ENCODE data around the gene RC3H2.
A peak's percentile ranks its signal among the peaks of the same experiment; 100 is the strongest.

RC3H2 gene

GRCh38 chr9:122904823-122905710 is at the start of gene RC3H2:
TSS of gene RC3H2 (minus strand) at chr9:122905359. CDS start at chr9:122897509, 7,850 bp downstream.
- Histone ChIP-seq H3K27me3 (ENCODE audit: control insufficient read depth, insufficient read depth, low read length) (no peaks in the 10 kb centered on the region), H3K4me1 (ENCODE audit: control insufficient read depth, insufficient read depth, low read length) (0 out of 2 replicates have a peak, but pooled peaks cover 3% of the 10 kb centered on the region), H3K27ac (ENCODE audit: low read depth, low read length) (peak within 1 kb of the TSS; percentile 96), H3K9me3 (ENCODE audit: control insufficient read depth, insufficient read depth, low read length) (no peaks in the 10 kb centered on the region), H3K9ac (ENCODE audit: low read depth, low read length) (peak within 1 kb of the TSS; percentile 96), H3K36me3 (ENCODE audit: control insufficient read depth, insufficient read depth, low read length) (peaks cover 9% of the 10 kb centered on the region; the same call in 1 of the 2 replicates), H3K4me3 (ENCODE audit: low read depth, low read length) (peak within 1 kb of the TSS; percentile 96)

- Histone ChIP-seq H3K27me3 (ENCODE audit: control insufficient read depth, insufficient read depth, low read length) (no peaks in the 10 kb centered on the region), H3K4me1 (ENCODE audit: control insufficient read depth, insufficient read depth, low read length) (peaks cover 16% of the 10 kb centered on the region), H3K36me3 (ENCODE audit: control insufficient read depth, insufficient read depth, low read length) (peaks cover 17% of the 10 kb centered on the region), H3K27ac (ENCODE audit: low read depth, low read length) (no peak overlapping the region), H3K9me3 (ENCODE audit: control insufficient read depth, insufficient read depth, low read length) (no peaks in the 10 kb centered on the region), H3K9ac (ENCODE audit: low read depth, low read length) (no peak overlapping the region), H3K4me3 (ENCODE audit: low read depth, low read length) (no peak overlapping the region)
Measured at GRCh38 chr9:122954253-122954691, 49.1 kb upstream of the RC3H2 start.

- Histone ChIP-seq H3K9me3 (ENCODE audit: control insufficient read depth, insufficient read depth, low read length) (no peaks in the 10 kb centered on the region), H3K4me3 (ENCODE audit: low read depth, low read length) (no peak overlapping the region), H3K36me3 (ENCODE audit: control insufficient read depth, insufficient read depth, low read length) (no peaks in the 10 kb centered on the region), H3K9ac (ENCODE audit: low read depth, low read length) (no peak overlapping the region), H3K27ac (ENCODE audit: low read depth, low read length) (no peak overlapping the region), H3K4me1 (ENCODE audit: control insufficient read depth, insufficient read depth, low read length) (peaks cover 40% of the 10 kb centered on the region), H3K27me3 (ENCODE audit: control insufficient read depth, insufficient read depth, low read length) (no peaks in the 10 kb centered on the region)
Measured at GRCh38 chr9:122951056-122951455, 45.9 kb upstream of the RC3H2 start.

GRCh38 chr9:122950263-122950662 is 45.1 kb upstream of the RC3H2 start:
- Histone ChIP-seq H3K9ac (ENCODE audit: low read depth, low read length) (no peak overlapping the region), H3K9me3 (ENCODE audit: control insufficient read depth, insufficient read depth, low read length) (no peaks in the 10 kb centered on the region), H3K4me1 (ENCODE audit: control insufficient read depth, insufficient read depth, low read length) (peaks cover 43% of the 10 kb centered on the region), H3K27me3 (ENCODE audit: control insufficient read depth, insufficient read depth, low read length) (no peaks in the 10 kb centered on the region), H3K27ac (ENCODE audit: low read depth, low read length) (peak overlapping the region; percentile 7), H3K4me3 (ENCODE audit: low read depth, low read length) (no peak overlapping the region), H3K36me3 (ENCODE audit: control insufficient read depth, insufficient read depth, low read length) (0 out of 2 replicates have a peak, but pooled peaks cover 3% of the 10 kb centered on the region)

GRCh38 chr9:122949696-122950095 is 44.5 kb upstream of the RC3H2 start:
- Histone ChIP-seq H3K9me3 (ENCODE audit: control insufficient read depth, insufficient read depth, low read length) (no peaks in the 10 kb centered on the region), H3K36me3 (ENCODE audit: control insufficient read depth, insufficient read depth, low read length) (0 out of 2 replicates have a peak, but pooled peaks cover 5% of the 10 kb centered on the region), H3K9ac (ENCODE audit: low read depth, low read length) (no peak overlapping the region), H3K4me1 (ENCODE audit: control insufficient read depth, insufficient read depth, low read length) (peaks cover 45% of the 10 kb centered on the region), H3K4me3 (ENCODE audit: low read depth, low read length) (0 out of 2 replicates have a peak overlapping the region, but pooled peaks have one; percentile 17), H3K27ac (ENCODE audit: low read depth, low read length) (peak overlapping the region; percentile 7), H3K27me3 (ENCODE audit: control insufficient read depth, insufficient read depth, low read length) (no peaks in the 10 kb centered on the region)

GRCh38 chr9:122948313-122948712 is 43.2 kb upstream of the RC3H2 start:
- peaks cover 10% of the 10 kb centered on the region; the same call in 1 of the 2 replicates for H3K36me3 ChIP-seq (ENCODE audit: control insufficient read depth, insufficient read depth, low read length)
- H3K4me3 ChIP-seq (ENCODE audit: low read depth, low read length) = no peak overlapping the region
- no peak overlapping the region for H3K27ac ChIP-seq (ENCODE audit: low read depth, low read length)
- H3K4me1 ChIP-seq (ENCODE audit: control insufficient read depth, insufficient read depth, low read length) = peaks cover 45% of the 10 kb centered on the region
- no peaks in the 10 kb centered on the region for H3K9me3 ChIP-seq (ENCODE audit: control insufficient read depth, insufficient read depth, low read length)
- H3K9ac ChIP-seq (ENCODE audit: low read depth, low read length) = no peak overlapping the region
- H3K27me3 ChIP-seq (ENCODE audit: control insufficient read depth, insufficient read depth, low read length) = no peaks in the 10 kb centered on the region

GRCh38 chr9:122946461-122947005 is 41.4 kb upstream of the RC3H2 start:
- Histone ChIP-seq H3K27ac (ENCODE audit: low read depth, low read length) (no peak overlapping the region), H3K27me3 (ENCODE audit: control insufficient read depth, insufficient read depth, low read length) (no peaks in the 10 kb centered on the region), H3K9ac (ENCODE audit: low read depth, low read length) (no peak overlapping the region), H3K4me3 (ENCODE audit: low read depth, low read length) (no peak overlapping the region), H3K9me3 (ENCODE audit: control insufficient read depth, insufficient read depth, low read length) (no peaks in the 10 kb centered on the region), H3K36me3 (ENCODE audit: control insufficient read depth, insufficient read depth, low read length) (peaks cover 10% of the 10 kb centered on the region; the same call in 1 of the 2 replicates), H3K4me1 (ENCODE audit: control insufficient read depth, insufficient read depth, low read length) (peaks cover 45% of the 10 kb centered on the region)

GRCh38 chr9:122944960-122945888 is 40.1 kb upstream of the RC3H2 start:
- H3K9ac ChIP-seq (ENCODE audit: low read depth, low read length) = no peak overlapping the region
- peaks cover 10% of the 10 kb centered on the region; the same call in 1 of the 2 replicates for H3K36me3 ChIP-seq (ENCODE audit: control insufficient read depth, insufficient read depth, low read length)
- H3K27ac ChIP-seq (ENCODE audit: low read depth, low read length) = peak overlapping the region; percentile 22
- no peaks in the 10 kb centered on the region for H3K9me3 ChIP-seq (ENCODE audit: control insufficient read depth, insufficient read depth, low read length)
- H3K4me3 ChIP-seq (ENCODE audit: low read depth, low read length) = no peak overlapping the region
- peaks cover 39% of the 10 kb centered on the region for H3K4me1 ChIP-seq (ENCODE audit: control insufficient read depth, insufficient read depth, low read length)
- no peaks in the 10 kb centered on the region for H3K27me3 ChIP-seq (ENCODE audit: control insufficient read depth, insufficient read depth, low read length)

- Histone ChIP-seq H3K27ac (ENCODE audit: low read depth, low read length) (peak overlapping the region; percentile 98), H3K9me3 (ENCODE audit: control insufficient read depth, insufficient read depth, low read length) (no peaks in the 10 kb centered on the region), H3K4me1 (ENCODE audit: control insufficient read depth, insufficient read depth, low read length) (peaks cover 17% of the 10 kb centered on the region), H3K9ac (ENCODE audit: low read depth, low read length) (peak overlapping the region; percentile 85), H3K4me3 (ENCODE audit: low read depth, low read length) (peak overlapping the region; percentile 83), H3K36me3 (ENCODE audit: control insufficient read depth, insufficient read depth, low read length) (peaks cover 31% of the 10 kb centered on the region), H3K27me3 (ENCODE audit: control insufficient read depth, insufficient read depth, low read length) (no peaks in the 10 kb centered on the region)
Measured at GRCh38 chr9:122941582-122942234, 36.5 kb upstream of the RC3H2 start.
